HCT116 (cell line): Measurements from ENCODE around the gene OR4E1. TPM values are rescaled to one million over a fixed set of nuclear protein-coding genes. Genes with fewer than 3 reads are reported as not detected.

Source experiments
- ATAC-seq: fragments of 200-7000 bp; cut with Tn5 transposase; 2 replicates; pipeline ENCODE4 v1.9.1; 2020; ENCODE audit warnings: mild to moderate bottlenecking, moderate library complexity
- BruUV-seq: library from RNA; stranded (reverse); fragments of 400-500 nt; replicated peaks from 2 replicates; lab custom pipeline; 2021; lab: Mats Ljungman, UMichigan
- CTCF ChIA-PET: fragments of 300-600 bp; sonication (Branson Sonifier 250); formaldehyde crosslinking; loops from one replicate; lab custom pipeline; 2021; ENCODE audit warnings: antibody characterized with exemption; lab: Charles Lee
- POLR2A ChIA-PET: fragments of 300-600, 350-600 bp; sonication (Branson Sonifier 250); formaldehyde crosslinking; loops from one replicate; lab custom pipeline; 2021; ENCODE audit warnings: antibody characterized with exemption; lab: Charles Lee
- RAD21 ChIA-PET, 2 experiments: fragments of 300-600 bp; sonication (Branson Sonifier 250); formaldehyde crosslinking; loops; one replicate each; lab custom pipeline; 2023; ENCODE audit warnings: low total read pairs in 2 of 2; ENCODE audit not compliant: uncharacterized antibody in 2 of 2, unreplicated experiment in 2 of 2, low non-redundant PET in 1 of 2; lab: Charles Lee
- DNase-seq: peaks from one replicate; pipeline ENCODE4 v3.0.0-alpha.2; 2010; ENCODE audit warnings: low read depth, low spot score
- H2AFZ ChIP-seq: fragments of 200-600 bp; shearing (Covaris generic), sonication (generic); 2 replicates; pipeline ENCODE4 v1.6.1; 2017; ENCODE audit warnings: low read depth, mixed run types, mixed read lengths, antibody characterized with exemption, low read length; ENCODE audit not compliant: poor library complexity, severe bottlenecking
- H3K27ac ChIP-seq: 2 replicates; pipeline ENCODE4 v1.5.1; 2012; ENCODE audit warnings: low read depth, low read length
- H3K27me3 ChIP-seq: fragments of 200-600 bp; sonication (generic); 2 replicates; pipeline ENCODE4 v1.6.1; 2016; ENCODE audit warnings: mixed run types, low read length, mixed read lengths; ENCODE audit not compliant: insufficient read depth
- H3K36me3 ChIP-seq, 2 experiments: fragments of 200-500 bp in 1 of 2; fragments of 200-600 bp in 1 of 2; sonication (Bioruptor generic) in 1 of 2; sonication (generic) in 1 of 2; 2 replicates each; pipeline versions ENCODE4 v1.5.1 to v1.6.1; 2014 to 2016; ENCODE audit warnings: low read length in 2 of 2, inconsistent platforms in 1 of 2, mixed read lengths in 1 of 2, mixed run types in 1 of 2; ENCODE audit not compliant: insufficient read depth in 2 of 2, control insufficient read depth in 1 of 2
- H3K4me1 ChIP-seq, 2 experiments: fragments of 200-600 bp in 1 of 2; sonication (generic) in 1 of 2; 2 replicates each; pipeline versions ENCODE4 v1.5.1 to v1.6.1; 2012 to 2017; ENCODE audit warnings: low read length in 2 of 2, inconsistent platforms in 1 of 2, mild to moderate bottlenecking in 1 of 2, mixed read lengths in 1 of 2, mixed run types in 1 of 2, moderate library complexity in 1 of 2; ENCODE audit not compliant: insufficient read depth in 2 of 2, control insufficient read depth in 1 of 2
- H3K4me2 ChIP-seq: fragments of 200-600 bp; sonication (generic); 2 replicates; pipeline ENCODE4 v1.6.1; 2017; ENCODE audit warnings: mixed run types, low read length, mixed read lengths
- H3K4me3 ChIP-seq, 2 experiments: fragments of 200-600 bp in 1 of 2; sonication (generic) in 1 of 2; replicated peaks in 1 of 2; 2 replicates each; pipeline ENCODE4 v1.5.1; 2011 to 2016; ENCODE audit warnings: low read length in 2 of 2, control low read depth in 1 of 2, low read depth in 1 of 2, mild to moderate bottlenecking in 1 of 2, mixed read lengths in 1 of 2, mixed run types in 1 of 2
- H3K79me2 ChIP-seq: fragments of 200-600 bp; sonication (generic); 2 replicates; pipeline ENCODE4 v1.6.1; 2017; ENCODE audit warnings: mild to moderate bottlenecking, mixed run types, low read length, moderate library complexity, mixed read lengths; ENCODE audit not compliant: insufficient read depth
- H3K9ac ChIP-seq: fragments of 200-600 bp; sonication (generic); 2 replicates; pipeline ENCODE4 v1.6.1; 2016; ENCODE audit warnings: low read length, mixed read lengths
- H3K9me2 ChIP-seq: fragments of 200-600 bp; sonication (generic), shearing (Covaris generic); 2 replicates; pipeline ENCODE4 v1.6.1; 2017; ENCODE audit warnings: mixed run types, mild to moderate bottlenecking, moderate library complexity; ENCODE audit not compliant: insufficient read depth
- H3K9me3 ChIP-seq, 2 experiments: fragments of 200-500 bp in 1 of 2; fragments of 200-600 bp in 1 of 2; sonication (Bioruptor generic) in 1 of 2; sonication (generic) in 1 of 2; 2 replicates each; pipeline ENCODE4 v1.6.1; 2014 to 2017; ENCODE audit warnings: low read length in 2 of 2, mixed read lengths in 2 of 2, inconsistent platforms in 1 of 2, low read depth in 1 of 2, mild to moderate bottlenecking in 1 of 2, mixed run types in 1 of 2, moderate library complexity in 1 of 2; ENCODE audit not compliant: control insufficient read depth in 1 of 2, insufficient read depth in 1 of 2
- H4K20me1 ChIP-seq: fragments of 200-600 bp; sonication (generic), shearing (Covaris generic); 2 replicates; pipeline ENCODE4 v1.6.1; 2017; ENCODE audit warnings: mixed run types, mild to moderate bottlenecking, moderate library complexity; ENCODE audit not compliant: insufficient read depth
- CBX3 ChIP-seq: IDR thresholded peaks from 2 replicates; pipeline ENCODE4 v1.6.1; 2012; ENCODE audit warnings: low read depth
- CEBPB ChIP-seq: IDR thresholded peaks from 2 replicates; pipeline ENCODE4 v1.6.1; 2012; ENCODE audit warnings: low read depth
- EGR1 ChIP-seq: IDR thresholded peaks from 2 replicates; pipeline ENCODE4 v1.6.1; 2012; ENCODE audit warnings: low read depth
- EZH2phosphoT487 ChIP-seq: fragments of 200-600 bp; IDR thresholded peaks from 2 replicates; pipeline ENCODE4 v1.6.1; 2018; ENCODE audit warnings: antibody characterized with exemption, borderline replicate concordance
- JUND ChIP-seq: IDR thresholded peaks from 2 replicates; pipeline ENCODE4 v1.6.1; 2012
- POLR2A ChIP-seq: IDR thresholded peaks from 2 replicates; pipeline ENCODE4 v1.7.0; 2011; ENCODE audit warnings: borderline replicate concordance; ENCODE audit not compliant: insufficient read depth, insufficient read length; ENCODE audit errors: extremely low read depth
- POLR2AphosphoS5 ChIP-seq: IDR thresholded peaks from 2 replicates; pipeline ENCODE4 v1.6.1; 2011; ENCODE audit warnings: mild to moderate bottlenecking, low read depth, low read length, moderate library complexity
- RAD21 ChIP-seq: IDR thresholded peaks from 2 replicates; pipeline ENCODE4 v1.6.1; 2012; ENCODE audit warnings: low read depth, mild to moderate bottlenecking
- SIN3A ChIP-seq: IDR thresholded peaks from 2 replicates; pipeline ENCODE4 v1.6.1; 2012; ENCODE audit warnings: low read depth
- SP1 ChIP-seq: IDR thresholded peaks from 2 replicates; pipeline ENCODE4 v1.6.1; 2012; ENCODE audit warnings: low read depth
- SRF ChIP-seq: IDR thresholded peaks from 2 replicates; pipeline ENCODE4 v1.6.1; 2012; ENCODE audit warnings: low read depth
- TCF7L2 ChIP-seq: IDR thresholded peaks from 2 replicates; pipeline ENCODE4 v1.7.0; 2011; ENCODE audit warnings: borderline replicate concordance, inconsistent platforms; ENCODE audit not compliant: insufficient read depth, insufficient read length; ENCODE audit errors: extremely low read depth
- YY1 ChIP-seq: IDR thresholded peaks from 2 replicates; pipeline ENCODE4 v1.6.1; 2011; ENCODE audit warnings: low read length, low read depth, moderate library complexity, mild to moderate bottlenecking; ENCODE audit not compliant: insufficient replicate concordance; ENCODE audit errors: extremely low read depth
- ZFX ChIP-seq: fragments of 450-650 bp; IDR thresholded peaks from 2 replicates; pipeline ENCODE4 v1.6.1; 2017
- ZNF274 ChIP-seq: fragments of 200-500 bp; sonication (Bioruptor generic); IDR thresholded peaks from 2 replicates; pipeline ENCODE4 v1.6.1; 2014; ENCODE audit warnings: mild to moderate bottlenecking, low read depth, low read length, inconsistent platforms
- intact Hi-C: fragments of 100-400 bp; cut with micrococcal nuclease; formaldehyde crosslinking; loops from 2 replicates; pipeline ENCODE4 v1.10.0; 2022
- total RNA-seq: library from RNA; stranded (reverse); gene quantifications from one replicate; pipeline ENCODE4 v1.2.1, GENCODE V29; 2021; ENCODE audit not compliant: unreplicated experiment
- TF ChIP-seq, protein P1 (sequence below): IDR thresholded peaks from 2 replicates; pipeline ENCODE4 v1.6.1; 2012; ENCODE audit warnings: low read depth
- TF ChIP-seq, protein P2 (sequence below), 3 experiments: fragments of 200-600 bp in 1 of 3; sonication (generic) in 1 of 3; IDR thresholded peaks in 2 of 3; conservative IDR thresholded peaks in 1 of 3; 2 replicates each; pipeline ENCODE4 v1.5.1; 2012 to 2017; ENCODE audit warnings: low read depth in 2 of 3, low read length in 2 of 3, antibody characterized with exemption in 1 of 3, borderline replicate concordance in 1 of 3, control low read depth in 1 of 3, mild to moderate bottlenecking in 1 of 3, mixed read lengths in 1 of 3, mixed run types in 1 of 3, moderate library complexity in 1 of 3; ENCODE audit not compliant: insufficient read depth in 1 of 3
- TF ChIP-seq, protein P3 (sequence below): IDR thresholded peaks from 2 replicates; pipeline ENCODE4 v1.6.1; 2012

OR4E1 gene
- total RNA-seq, 1 experiment from 2014 or later = not detected

DNA sequence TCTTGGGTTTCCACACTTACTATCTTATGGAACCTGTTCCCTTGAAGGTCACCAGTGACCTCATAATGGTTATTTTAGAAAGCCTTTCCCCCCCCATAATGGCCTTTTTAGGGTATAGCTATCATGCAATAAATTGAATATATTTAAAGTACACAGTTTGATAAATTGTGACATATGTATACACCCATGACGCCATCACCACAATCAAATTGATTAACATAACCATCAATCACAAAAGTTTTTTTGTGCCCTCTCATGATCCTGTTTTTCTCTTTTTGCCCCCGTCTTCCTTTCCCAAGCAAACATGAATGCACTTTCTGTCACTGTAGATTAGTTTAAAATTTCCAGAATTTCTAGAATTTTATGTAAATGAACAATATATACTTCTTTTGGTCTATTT, 28.7 kb upstream of the OR4E1 start:
- Histone ChIP-seq H3K27ac (no peak overlapping the region), H4K20me1 (no peaks in the 10 kb centered on the region), H3K4me3 (no peak overlapping the region), H3K9ac (no peak overlapping the region), H3K4me1 (no peaks in the 10 kb centered on the region), H3K79me2 (no peaks in the 10 kb centered on the region), H3K9me3 (no peaks in the 10 kb centered on the region), H3K9me2 (no peaks in the 10 kb centered on the region), H3K4me2 (no peak overlapping the region), H3K27me3 (peaks cover 41% of the 10 kb centered on the region; the same call in 1 of the 2 replicates), H3K36me3 (no peaks in the 10 kb centered on the region), H2AFZ (no peak overlapping the region)
- intact Hi-C loops = no loop called here
- no peak for ATAC-seq
- ChIA-PET POLR2A (no interaction called here), CTCF (interaction anchor here (1.2 to 2.5 kb wide), 2 partner anchors 8 to 21 kb away, joined by 3 to 13 read pairs; no protein-coding TSS in a partner anchor), RAD21 (no interaction called here)
- no peak for DNase-seq
- no peak for TF ChIP-seq ZFX
- BruUV-seq = no TSS peak

DNA sequence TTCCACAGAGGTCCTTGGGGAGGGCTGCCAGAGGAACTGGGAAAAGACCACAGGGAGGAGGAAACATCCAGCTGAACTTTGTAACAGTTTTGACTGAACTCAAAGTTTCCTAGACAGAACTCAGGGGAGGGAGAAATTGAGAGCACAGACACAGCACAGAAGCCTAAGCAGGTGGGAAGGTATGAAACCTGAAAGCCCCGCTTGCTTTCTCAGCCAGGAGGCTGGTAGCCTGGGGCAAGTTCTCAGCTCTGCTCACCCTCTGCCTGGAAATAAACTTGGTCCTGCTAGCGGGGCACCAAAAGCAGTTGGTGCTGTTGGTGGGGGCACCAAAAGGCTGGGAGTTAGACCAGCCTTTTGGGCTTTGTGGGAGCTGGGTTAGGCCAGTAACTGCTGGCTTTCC, 25.9 kb upstream of the OR4E1 start:
- POLR2A ChIA-PET = no interaction called here

More for the DNA sequence above, 25.9 kb upstream of the OR4E1 start:
- H3K4me1 ChIP-seq = no peaks in the 10 kb centered on the region
- ChIA-PET RAD21 (no interaction called here), CTCF (no interaction called here)
- H3K9ac ChIP-seq = no peak overlapping the region
- DNase-seq = no peak
- H3K27ac ChIP-seq = no peak overlapping the region
- H3K4me3 ChIP-seq = no peak overlapping the region
- intact Hi-C loops = no loop called here
- no peaks in the 10 kb centered on the region for H3K79me2 ChIP-seq
- H3K36me3 ChIP-seq = no peaks in the 10 kb centered on the region
- H2AFZ ChIP-seq = no peak overlapping the region
- H3K9me3 ChIP-seq = no peaks in the 10 kb centered on the region
- no peaks in the 10 kb centered on the region for H4K20me1 ChIP-seq
- H3K9me2 ChIP-seq = no peaks in the 10 kb centered on the region
- no TSS peak for BruUV-seq
- H3K27me3 ChIP-seq = peaks cover 22% of the 10 kb centered on the region; the same call in 1 of the 2 replicates
- ATAC-seq = no peak
- H3K4me2 ChIP-seq = no peak overlapping the region
- TF ChIP-seq CBX3 = no peak
- TF ChIP-seq YY1 = no peak
- no peak for TF ChIP-seq SP1
- no peak for TF ChIP-seq EGR1
- TF ChIP-seq TCF7L2 = no peak
- TF ChIP-seq, protein P1, sequence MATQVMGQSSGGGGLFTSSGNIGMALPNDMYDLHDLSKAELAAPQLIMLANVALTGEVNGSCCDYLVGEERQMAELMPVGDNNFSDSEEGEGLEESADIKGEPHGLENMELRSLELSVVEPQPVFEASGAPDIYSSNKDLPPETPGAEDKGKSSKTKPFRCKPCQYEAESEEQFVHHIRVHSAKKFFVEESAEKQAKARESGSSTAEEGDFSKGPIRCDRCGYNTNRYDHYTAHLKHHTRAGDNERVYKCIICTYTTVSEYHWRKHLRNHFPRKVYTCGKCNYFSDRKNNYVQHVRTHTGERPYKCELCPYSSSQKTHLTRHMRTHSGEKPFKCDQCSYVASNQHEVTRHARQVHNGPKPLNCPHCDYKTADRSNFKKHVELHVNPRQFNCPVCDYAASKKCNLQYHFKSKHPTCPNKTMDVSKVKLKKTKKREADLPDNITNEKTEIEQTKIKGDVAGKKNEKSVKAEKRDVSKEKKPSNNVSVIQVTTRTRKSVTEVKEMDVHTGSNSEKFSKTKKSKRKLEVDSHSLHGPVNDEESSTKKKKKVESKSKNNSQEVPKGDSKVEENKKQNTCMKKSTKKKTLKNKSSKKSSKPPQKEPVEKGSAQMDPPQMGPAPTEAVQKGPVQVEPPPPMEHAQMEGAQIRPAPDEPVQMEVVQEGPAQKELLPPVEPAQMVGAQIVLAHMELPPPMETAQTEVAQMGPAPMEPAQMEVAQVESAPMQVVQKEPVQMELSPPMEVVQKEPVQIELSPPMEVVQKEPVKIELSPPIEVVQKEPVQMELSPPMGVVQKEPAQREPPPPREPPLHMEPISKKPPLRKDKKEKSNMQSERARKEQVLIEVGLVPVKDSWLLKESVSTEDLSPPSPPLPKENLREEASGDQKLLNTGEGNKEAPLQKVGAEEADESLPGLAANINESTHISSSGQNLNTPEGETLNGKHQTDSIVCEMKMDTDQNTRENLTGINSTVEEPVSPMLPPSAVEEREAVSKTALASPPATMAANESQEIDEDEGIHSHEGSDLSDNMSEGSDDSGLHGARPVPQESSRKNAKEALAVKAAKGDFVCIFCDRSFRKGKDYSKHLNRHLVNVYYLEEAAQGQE = no peak
- no peak for TF ChIP-seq ZFX
- TF ChIP-seq RAD21 = no peak
- TF ChIP-seq, protein P2, sequence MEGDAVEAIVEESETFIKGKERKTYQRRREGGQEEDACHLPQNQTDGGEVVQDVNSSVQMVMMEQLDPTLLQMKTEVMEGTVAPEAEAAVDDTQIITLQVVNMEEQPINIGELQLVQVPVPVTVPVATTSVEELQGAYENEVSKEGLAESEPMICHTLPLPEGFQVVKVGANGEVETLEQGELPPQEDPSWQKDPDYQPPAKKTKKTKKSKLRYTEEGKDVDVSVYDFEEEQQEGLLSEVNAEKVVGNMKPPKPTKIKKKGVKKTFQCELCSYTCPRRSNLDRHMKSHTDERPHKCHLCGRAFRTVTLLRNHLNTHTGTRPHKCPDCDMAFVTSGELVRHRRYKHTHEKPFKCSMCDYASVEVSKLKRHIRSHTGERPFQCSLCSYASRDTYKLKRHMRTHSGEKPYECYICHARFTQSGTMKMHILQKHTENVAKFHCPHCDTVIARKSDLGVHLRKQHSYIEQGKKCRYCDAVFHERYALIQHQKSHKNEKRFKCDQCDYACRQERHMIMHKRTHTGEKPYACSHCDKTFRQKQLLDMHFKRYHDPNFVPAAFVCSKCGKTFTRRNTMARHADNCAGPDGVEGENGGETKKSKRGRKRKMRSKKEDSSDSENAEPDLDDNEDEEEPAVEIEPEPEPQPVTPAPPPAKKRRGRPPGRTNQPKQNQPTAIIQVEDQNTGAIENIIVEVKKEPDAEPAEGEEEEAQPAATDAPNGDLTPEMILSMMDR (IDR thresholded peaks at IDR 0.05 in 2 of 3, conservative IDR thresholded peaks at IDR 0.05 in 1 of 3; ENCODE audit: borderline replicate concordance in 1 of 3, insufficient read depth in 1 of 3, low read depth in 2 of 3, low read length in 2 of 3) = no peak
- no peak for TF ChIP-seq SIN3A
- no peak for TF ChIP-seq CEBPB
- no peak for TF ChIP-seq POLR2AphosphoS5
- TF ChIP-seq POLR2A = no peak
- TF ChIP-seq SRF = no peak
- TF ChIP-seq, protein P3, sequence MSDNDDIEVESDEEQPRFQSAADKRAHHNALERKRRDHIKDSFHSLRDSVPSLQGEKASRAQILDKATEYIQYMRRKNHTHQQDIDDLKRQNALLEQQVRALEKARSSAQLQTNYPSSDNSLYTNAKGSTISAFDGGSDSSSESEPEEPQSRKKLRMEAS = no peak
- no peak for TF ChIP-seq JUND
- TF ChIP-seq EZH2phosphoT487 = no peak
- TF ChIP-seq ZNF274 = no peak
